Measurements from ENCODE around the gene DDIT3.
A peak's percentile ranks its signal among the peaks of the same experiment; 100 is the strongest.

DDIT3 gene

DNA sequence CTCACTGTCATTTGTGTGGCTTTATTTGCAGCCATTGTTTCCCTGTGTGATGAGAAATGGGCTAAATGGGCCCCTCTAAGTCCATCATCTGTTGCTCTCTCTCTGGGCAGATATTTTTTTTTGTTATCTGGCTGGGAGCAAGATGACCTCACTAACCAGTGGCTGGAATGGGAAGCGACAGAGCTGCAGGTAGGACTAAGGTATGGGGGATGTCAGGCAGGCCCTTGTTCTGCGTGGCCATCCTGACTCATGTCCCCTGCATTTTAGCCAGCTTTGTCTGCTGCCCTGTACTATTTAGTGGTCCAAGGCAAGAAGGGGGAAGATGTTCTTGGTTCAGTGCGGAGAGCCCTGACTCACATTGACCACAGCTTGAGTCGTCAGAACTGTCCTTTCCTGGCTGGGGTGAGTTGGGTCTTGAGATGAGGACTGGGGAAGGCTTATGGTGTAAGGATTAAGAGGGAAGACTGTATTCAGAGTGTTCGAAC, 31.1 kb downstream of the DDIT3 start:
- no peaks in the 10 kb centered on the region for H3K27me3 ChIP-seq (replicated peaks; ENCODE audit: control insufficient read depth, insufficient read depth, low read length)
- DNase-seq (ENCODE audit: extremely low read depth, insufficient read length) = no peak
- H3K4me3 ChIP-seq (replicated peaks; ENCODE audit: low read depth, low read length) = peak overlapping the region; percentile 99
- H3K36me3 ChIP-seq (ENCODE audit: control insufficient read depth, insufficient read depth, low read length) = peaks cover 20% of the 10 kb centered on the region
- TF ChIP-seq, protein P1, sequence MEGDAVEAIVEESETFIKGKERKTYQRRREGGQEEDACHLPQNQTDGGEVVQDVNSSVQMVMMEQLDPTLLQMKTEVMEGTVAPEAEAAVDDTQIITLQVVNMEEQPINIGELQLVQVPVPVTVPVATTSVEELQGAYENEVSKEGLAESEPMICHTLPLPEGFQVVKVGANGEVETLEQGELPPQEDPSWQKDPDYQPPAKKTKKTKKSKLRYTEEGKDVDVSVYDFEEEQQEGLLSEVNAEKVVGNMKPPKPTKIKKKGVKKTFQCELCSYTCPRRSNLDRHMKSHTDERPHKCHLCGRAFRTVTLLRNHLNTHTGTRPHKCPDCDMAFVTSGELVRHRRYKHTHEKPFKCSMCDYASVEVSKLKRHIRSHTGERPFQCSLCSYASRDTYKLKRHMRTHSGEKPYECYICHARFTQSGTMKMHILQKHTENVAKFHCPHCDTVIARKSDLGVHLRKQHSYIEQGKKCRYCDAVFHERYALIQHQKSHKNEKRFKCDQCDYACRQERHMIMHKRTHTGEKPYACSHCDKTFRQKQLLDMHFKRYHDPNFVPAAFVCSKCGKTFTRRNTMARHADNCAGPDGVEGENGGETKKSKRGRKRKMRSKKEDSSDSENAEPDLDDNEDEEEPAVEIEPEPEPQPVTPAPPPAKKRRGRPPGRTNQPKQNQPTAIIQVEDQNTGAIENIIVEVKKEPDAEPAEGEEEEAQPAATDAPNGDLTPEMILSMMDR (IDR thresholded peaks at IDR 0.05; ENCODE audit: insufficient read depth, low read length, poor library complexity, severe bottlenecking) = no peak

DNA sequence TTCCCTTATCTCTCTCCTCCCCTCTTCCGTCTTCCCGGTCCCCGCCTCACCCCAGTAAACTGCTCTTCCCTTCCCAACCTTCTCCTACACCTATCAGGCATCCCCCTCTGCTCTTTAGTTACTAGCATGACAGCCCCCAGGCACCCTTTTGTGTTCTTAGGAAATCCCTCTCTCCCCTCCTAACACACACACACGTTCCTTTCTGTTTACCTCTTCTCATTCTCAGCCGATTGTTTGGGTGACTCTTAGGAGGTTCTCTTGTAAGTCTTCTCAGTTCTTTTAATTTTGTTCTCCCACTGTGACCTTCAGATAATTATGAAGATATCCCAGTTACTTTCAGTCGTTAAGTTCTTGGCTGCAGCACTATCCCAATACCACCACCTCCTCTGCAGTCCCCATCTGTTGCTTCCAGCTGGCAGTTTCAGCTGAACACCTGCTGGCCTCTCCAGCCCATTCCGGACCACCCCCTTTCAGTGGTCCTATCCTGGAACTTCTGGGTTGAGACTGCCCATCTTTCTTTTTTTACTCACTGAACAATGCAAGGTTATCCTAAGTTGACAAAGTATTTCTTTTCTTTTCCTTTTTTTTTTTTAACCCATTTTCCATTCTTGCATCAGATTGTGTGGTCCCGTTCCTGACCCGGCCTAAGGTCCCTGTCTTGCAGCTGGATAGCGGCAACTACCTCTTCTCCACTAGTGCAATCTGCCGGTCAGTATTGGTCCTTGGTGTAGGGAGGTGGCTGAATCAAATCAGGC, 31.7 kb downstream of the DDIT3 start:
- H3K36me3 ChIP-seq (ENCODE audit: control insufficient read depth, insufficient read depth, low read length) = peaks cover 20% of the 10 kb centered on the region
- H3K4me3 ChIP-seq (replicated peaks; ENCODE audit: low read depth, low read length) = peak overlapping the region; percentile 99
- no peaks in the 10 kb centered on the region for H3K27me3 ChIP-seq (replicated peaks; ENCODE audit: control insufficient read depth, insufficient read depth, low read length)
- DNase-seq (ENCODE audit: extremely low read depth, insufficient read length) = no peak
- TF ChIP-seq, protein P1 (IDR thresholded peaks at IDR 0.05; ENCODE audit: insufficient read depth, low read length, poor library complexity, severe bottlenecking) = no peak

DNA sequence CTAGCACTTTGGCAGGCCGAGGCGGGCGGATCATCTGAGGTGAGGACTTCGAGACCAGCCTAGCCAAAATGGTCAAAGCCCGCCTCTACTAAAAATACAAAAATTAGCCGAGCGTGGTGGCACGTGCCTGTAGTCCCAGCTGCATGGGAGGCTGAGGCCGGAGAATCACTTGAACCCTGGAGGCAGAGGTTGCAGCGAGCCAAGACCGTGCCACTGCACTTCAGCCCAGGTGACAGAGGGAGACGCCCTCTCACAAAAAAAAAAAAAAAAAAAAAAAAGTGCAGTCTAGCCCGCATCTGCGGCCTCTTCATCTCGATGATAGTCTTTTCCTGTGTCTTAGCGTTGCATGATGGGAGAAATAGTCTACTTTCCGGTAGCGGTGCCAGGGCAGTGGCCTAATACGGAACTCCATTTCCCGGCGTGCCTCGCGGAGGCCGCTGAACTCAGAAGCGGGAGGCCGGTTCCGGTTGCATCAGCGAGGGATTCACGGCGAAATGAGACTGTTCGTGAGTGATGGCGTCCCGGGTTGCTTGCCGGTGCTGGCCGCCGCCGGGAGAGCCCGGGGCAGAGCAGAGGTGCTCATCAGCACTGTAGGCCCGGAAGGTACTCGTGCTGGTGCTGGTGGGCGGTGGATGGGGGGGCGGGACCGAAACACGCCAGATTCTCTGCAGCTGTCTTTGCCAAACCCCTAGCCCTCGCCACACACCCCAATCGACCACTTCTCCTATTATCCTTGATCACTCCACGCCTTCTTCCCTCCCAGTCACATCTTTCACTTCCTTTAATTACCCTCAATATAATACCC, 32.5 kb downstream of the DDIT3 start, which contains the start of gene MARS1:
Gene MARS1, plus strand, starts transcription at position 472 of the 805 bp plus-strand sequence. Its CDS starts 23 bp downstream, at position 495.
- peak; percentile 90 for DNase-seq (ENCODE audit: extremely low read depth, insufficient read length)
- H3K4me3 ChIP-seq (replicated peaks; ENCODE audit: low read depth, low read length) = peak within 1 kb of the TSS; percentile 99
- TF ChIP-seq, protein P1 (IDR thresholded peaks at IDR 0.05; ENCODE audit: insufficient read depth, low read length, poor library complexity, severe bottlenecking) = peak; percentile 46
- H3K36me3 ChIP-seq (ENCODE audit: control insufficient read depth, insufficient read depth, low read length) = peaks cover 18% of the 10 kb centered on the region
- H3K27me3 ChIP-seq (replicated peaks; ENCODE audit: control insufficient read depth, insufficient read depth, low read length) = no peaks in the 10 kb centered on the region

DNA sequence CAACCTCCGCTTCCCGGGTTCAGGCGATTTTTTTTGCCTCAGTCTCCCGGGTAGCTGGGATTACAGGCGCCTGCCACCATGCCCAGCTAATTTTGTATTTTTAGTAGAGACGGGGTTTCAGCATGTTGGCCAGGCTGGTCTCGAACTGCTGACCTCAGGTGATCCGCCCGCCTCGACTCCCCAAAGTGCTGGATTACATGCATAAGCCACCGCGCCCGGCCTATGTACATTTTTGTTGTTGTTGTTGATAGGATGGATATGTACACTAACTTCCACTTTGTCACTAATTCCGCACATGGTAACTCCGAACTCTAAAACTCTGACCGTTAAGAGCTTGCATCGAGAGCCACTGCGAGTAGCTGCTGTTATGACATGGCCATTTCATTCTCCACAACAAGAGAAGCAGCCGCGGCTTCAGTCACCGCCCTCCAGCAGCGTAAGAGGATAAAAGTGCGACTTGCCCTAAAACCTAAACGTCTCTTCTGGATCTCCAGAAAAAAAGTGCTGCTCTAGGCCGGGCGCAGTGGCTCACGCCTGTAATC, 33.2 kb downstream of the DDIT3 start:
- H3K27me3 ChIP-seq (replicated peaks; ENCODE audit: control insufficient read depth, insufficient read depth, low read length) = no peaks in the 10 kb centered on the region
- TF ChIP-seq, protein P1 (IDR thresholded peaks at IDR 0.05; ENCODE audit: insufficient read depth, low read length, poor library complexity, severe bottlenecking) = no peak
- H3K36me3 ChIP-seq (ENCODE audit: control insufficient read depth, insufficient read depth, low read length) = peaks cover 16% of the 10 kb centered on the region
- DNase-seq (ENCODE audit: extremely low read depth, insufficient read length) = no peak
- H3K4me3 ChIP-seq (replicated peaks; ENCODE audit: low read depth, low read length) = peak overlapping the region; percentile 99; the same call in 1 of the 2 replicates

DNA sequence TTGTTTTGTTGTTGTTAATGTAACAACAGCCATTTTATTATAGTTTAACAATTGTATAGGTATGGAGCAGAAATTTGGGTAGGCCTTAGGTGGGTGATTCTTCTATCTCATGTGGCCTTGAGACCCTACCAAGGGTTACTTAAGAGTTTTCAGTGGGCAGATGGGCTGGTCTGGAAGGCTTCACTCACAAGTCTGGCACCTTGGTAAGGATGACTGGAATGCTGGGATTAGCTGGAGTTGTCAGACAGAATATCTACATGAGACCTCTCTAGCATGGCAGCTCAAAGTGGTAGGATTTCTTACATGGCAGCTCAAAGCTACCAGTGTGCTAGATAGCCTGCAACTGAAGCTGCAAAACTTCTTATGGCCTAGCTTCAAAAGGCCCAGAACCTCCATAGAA, 34.6 kb downstream of the DDIT3 start:
- TF ChIP-seq, protein P1 (IDR thresholded peaks at IDR 0.05; ENCODE audit: insufficient read depth, low read length, poor library complexity, severe bottlenecking) = no peak
- Histone ChIP-seq H3K36me3 (ENCODE audit: control insufficient read depth, insufficient read depth, low read length) (peaks cover 10% of the 10 kb centered on the region), H3K27me3 (replicated peaks; ENCODE audit: control insufficient read depth, insufficient read depth, low read length) (no peaks in the 10 kb centered on the region), H3K4me3 (replicated peaks; ENCODE audit: low read depth, low read length) (no peak overlapping the region)
- DNase-seq (ENCODE audit: extremely low read depth, insufficient read length) = no peak
